Choroid plexus epithelial cell (primary cell): ENCODE measurements around the gene NRXN3.

Experiments used
- DNase-seq: peaks from one replicate; pipeline ENCODE4 v3.0.0-alpha.2; 2010; ENCODE audit warnings: low read depth
- H3K4me3 ChIP-seq: 2 replicates; pipeline ENCODE4 v1.5.1; 2011; ENCODE audit warnings: low read depth, mild to moderate bottlenecking, control low read depth, low read length, moderate library complexity
- TF ChIP-seq, protein P1 (sequence below): conservative IDR thresholded peaks from 2 replicates; pipeline ENCODE4 v1.5.1; 2011; ENCODE audit warnings: low read depth, mild to moderate bottlenecking, control low read depth, inconsistent platforms, low read length, moderate library complexity

Gene NRXN3

DNA sequence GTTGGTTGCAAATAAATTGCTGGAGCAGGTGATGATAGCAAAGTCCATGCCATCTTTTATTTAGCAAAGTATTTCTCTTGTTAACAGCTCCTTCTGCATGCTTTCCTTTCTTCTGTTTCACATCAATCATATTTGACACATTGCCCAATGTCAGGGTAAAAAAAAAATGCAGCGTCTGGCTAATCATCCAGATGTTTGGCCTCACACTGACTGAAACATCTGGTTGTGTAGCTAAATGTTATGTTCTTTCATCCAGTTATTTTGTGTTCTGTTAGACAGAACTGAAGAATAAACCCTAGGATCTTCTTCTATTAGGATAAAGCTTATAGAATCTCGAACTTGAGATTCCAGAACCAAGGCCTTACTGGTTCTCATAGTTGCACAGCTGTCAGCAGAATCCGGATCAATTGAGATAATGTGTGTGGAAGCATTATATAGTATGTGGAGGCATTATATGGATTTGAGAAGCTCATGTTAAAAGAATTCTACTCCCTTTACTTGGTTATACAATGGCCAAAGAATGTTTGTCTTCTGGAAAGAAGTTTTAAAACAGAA, 1182.0 kb downstream of the NRXN3 start:
- TF ChIP-seq, protein P1, sequence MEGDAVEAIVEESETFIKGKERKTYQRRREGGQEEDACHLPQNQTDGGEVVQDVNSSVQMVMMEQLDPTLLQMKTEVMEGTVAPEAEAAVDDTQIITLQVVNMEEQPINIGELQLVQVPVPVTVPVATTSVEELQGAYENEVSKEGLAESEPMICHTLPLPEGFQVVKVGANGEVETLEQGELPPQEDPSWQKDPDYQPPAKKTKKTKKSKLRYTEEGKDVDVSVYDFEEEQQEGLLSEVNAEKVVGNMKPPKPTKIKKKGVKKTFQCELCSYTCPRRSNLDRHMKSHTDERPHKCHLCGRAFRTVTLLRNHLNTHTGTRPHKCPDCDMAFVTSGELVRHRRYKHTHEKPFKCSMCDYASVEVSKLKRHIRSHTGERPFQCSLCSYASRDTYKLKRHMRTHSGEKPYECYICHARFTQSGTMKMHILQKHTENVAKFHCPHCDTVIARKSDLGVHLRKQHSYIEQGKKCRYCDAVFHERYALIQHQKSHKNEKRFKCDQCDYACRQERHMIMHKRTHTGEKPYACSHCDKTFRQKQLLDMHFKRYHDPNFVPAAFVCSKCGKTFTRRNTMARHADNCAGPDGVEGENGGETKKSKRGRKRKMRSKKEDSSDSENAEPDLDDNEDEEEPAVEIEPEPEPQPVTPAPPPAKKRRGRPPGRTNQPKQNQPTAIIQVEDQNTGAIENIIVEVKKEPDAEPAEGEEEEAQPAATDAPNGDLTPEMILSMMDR: no peak
- H3K4me3 ChIP-seq: no peak overlapping the region
- DNase-seq: no peak

DNA sequence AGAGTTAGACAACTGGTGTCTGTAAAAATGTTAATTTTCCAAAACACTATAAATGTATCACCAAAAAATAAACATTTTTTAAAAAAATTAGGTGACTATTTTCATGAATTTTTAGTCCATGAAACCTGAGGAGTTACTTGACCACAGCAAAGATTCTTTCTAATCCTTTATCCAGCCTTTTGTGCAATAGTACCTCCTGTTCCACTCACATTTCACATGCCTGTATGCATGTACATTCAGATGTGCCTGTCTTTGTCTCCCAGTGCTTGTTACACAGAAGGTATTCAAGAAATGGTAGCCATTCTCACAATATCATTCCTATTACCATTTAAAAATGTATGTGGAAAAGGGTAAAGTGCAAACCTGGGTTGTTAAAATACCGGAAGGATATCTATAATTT, 1184.2 kb downstream of the NRXN3 start:
- DNase-seq: peak; percentile 73
- H3K4me3 ChIP-seq: no peak overlapping the region
- TF ChIP-seq, protein P1: no peak

DNA sequence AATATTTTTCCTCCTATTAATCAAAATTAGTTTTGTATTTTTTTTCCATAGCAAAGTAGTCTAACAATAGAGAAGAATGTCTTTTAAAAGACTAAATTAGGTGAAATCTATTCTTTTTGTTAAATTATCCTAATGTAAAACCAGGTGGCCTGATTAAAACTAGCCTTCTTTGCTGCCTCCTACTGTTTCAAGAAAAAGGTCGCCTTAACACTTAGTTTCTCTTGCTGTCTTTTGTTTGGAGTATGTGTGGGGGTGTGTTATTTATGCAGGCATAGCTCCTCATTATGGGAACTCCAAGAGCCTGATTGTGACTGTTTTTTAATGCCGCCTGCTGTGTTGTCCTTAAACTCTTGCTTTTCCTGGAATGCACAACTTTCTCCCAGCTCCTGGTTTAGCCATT, 1185.9 kb downstream of the NRXN3 start:
- H3K4me3 ChIP-seq: no peak overlapping the region
- TF ChIP-seq, protein P1: peak; percentile 61
- peak; percentile 65 for DNase-seq

DNA sequence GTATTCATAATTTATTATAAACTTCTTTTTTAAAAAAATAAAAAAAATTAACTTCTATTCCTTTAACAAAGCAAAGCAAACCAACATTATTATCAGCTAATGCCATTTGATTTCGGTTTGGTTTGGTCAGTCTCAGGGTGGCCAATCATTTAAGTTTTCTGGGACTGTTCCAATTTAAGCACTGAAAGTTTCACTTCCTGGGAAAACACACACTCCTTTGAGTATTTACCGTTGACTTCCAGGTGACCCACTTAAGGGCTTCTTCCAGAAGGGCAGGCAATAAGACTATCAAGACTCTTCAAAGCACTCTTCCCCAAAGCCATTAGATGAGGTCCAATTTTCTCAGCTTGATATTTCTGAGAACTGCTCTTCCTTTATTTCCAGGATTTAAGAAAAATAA, 1187.1 kb downstream of the NRXN3 start:
- DNase-seq: no peak
- no peak overlapping the region for H3K4me3 ChIP-seq
- TF ChIP-seq, protein P1: no peak

DNA sequence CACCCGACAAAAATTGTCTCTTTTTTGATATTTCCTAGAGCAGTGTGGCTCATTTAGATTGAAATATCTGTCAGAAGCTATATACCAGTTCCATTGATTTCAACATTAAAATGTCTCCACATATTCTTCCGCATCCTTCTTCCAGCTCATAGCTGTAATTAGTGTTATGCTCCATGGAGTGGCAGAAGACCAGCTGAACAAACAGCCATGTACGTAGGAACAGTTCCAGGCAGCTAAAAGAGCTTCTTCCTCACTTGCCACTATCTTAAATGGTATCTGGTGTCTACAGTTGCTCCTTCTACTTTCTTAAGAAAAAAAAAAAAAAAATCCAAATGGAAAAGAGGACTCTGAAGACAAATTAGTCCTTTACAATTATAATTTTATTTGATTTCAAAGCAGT, 1193.1 kb downstream of the NRXN3 start:
- TF ChIP-seq, protein P1: peak; percentile 4
- peak; percentile 33 for DNase-seq
- no peak overlapping the region for H3K4me3 ChIP-seq

DNA sequence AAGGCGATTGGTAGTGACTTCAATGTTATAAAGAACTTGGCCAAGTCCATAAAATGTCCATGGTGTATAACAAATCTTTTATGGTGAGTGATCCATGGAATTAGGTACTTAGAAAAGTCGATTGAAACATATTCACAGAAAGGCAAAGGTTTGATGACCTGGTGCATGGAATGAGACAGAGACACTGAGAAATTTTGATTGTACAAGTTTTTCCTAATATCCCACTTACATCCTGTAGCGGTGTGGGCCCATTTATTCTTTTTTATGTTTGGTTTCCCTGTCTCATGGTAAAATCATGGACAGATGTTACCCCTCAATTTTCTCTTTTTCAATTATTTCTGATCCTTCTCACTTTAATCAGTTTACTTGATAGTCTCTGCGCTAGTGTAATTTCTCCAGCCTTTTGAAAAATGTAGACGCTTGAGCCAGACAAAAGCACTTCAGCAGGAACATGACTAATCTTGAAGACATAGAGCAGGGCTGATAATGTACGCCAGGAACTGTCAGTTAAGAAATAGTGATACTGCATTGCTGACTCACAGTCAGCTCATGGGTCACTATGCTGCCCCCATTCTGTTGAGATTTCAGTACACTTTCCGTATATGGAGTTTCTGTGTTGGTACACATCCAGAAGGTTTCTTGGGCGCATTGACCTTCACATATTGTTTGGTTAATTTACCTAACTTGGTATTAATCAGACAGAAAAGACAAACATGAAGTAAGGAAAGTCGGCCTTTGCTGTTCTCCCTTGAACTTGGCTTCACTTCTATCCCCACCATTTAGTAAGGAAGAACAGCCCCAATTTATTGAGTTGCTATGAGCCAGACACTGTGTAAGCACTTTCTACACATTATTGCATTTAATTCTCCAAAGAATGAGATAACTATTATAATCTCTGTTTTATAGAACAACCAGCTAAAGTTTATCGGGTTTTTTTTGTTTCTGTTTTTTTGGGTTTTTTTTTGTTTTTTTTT, 1199.5 kb downstream of the NRXN3 start:
- H3K4me3 ChIP-seq: no peak overlapping the region
- TF ChIP-seq, protein P1: peak; percentile 34
- DNase-seq: peak; percentile 99

DNA sequence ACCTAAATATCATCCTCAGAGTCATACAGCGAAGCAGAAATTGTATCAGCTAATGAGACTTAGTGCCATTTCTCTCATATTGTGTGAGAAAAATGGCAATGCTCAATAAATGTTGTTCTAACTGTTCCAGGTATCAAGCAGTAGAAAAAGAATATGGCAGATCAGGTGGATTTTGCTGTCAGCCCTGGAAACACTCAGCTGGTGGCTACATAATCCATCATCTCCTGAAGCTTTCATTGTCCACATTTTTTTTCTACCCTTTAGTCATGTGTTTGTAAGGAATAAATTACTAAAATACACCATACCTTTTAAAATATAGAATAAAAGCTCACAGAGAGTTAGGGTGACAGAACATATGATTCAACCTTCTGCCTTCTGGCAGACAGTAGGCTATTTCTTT, 1200.8 kb downstream of the NRXN3 start:
- H3K4me3 ChIP-seq: no peak overlapping the region
- TF ChIP-seq, protein P1: no peak
- DNase-seq: no peak
